Islet precursor cell (in vitro differentiated cells): Measurements from ENCODE around the gene MRPS18A.
A peak's percentile ranks its signal among the peaks of the same experiment; 100 is the strongest.

Source experiments
- DNase-seq: peaks from one replicate; pipeline ENCODE4 v3.0.0-alpha.2; 2018

Gene MRPS18A

DNA sequence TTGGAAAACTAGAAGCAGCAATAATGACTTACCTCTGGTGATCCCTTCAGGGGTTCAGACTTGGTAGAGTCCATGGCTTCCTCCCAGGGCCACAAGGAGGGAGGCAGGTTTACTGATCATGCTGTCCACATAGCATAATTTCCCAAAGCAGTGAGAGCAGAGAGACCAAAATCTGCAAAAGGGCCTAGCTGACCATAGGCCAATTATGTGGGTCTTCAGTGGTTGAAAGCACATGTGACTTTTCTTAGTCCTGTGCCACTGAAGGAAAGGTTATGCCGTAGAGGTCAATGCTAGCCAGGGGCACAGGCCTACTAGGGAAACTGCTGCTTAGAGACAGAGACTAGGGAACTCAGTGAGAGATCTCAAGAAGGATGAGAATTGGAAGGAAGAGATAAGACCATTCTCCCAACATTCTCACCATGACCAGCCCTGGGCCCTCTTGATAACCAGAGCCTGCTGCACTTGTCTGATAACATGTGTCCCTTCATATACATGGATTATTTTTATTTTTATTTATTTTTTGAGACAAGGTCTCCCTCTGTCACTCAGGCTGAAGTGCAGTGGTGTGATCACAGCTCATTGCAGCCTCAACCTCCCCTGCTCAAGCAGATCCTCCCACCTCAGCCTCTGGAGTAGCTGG lies 56.5 kb downstream of the MRPS18A start:
- no peak for DNase-seq

GRCh38 chr6:43629505-43630300 lies 57.9 kb downstream of the MRPS18A start:
- DNase-seq, result peak; percentile 98

GRCh38 chr6:43629104-43629504 lies 58.5 kb downstream of the MRPS18A start, which contains the start of gene GTPBP2:
TSS of gene GTPBP2 (minus strand) at chr6:43629264. CDS start at chr6:43629162, 102 bp downstream.
- peak; percentile 100 for DNase-seq

DNA sequence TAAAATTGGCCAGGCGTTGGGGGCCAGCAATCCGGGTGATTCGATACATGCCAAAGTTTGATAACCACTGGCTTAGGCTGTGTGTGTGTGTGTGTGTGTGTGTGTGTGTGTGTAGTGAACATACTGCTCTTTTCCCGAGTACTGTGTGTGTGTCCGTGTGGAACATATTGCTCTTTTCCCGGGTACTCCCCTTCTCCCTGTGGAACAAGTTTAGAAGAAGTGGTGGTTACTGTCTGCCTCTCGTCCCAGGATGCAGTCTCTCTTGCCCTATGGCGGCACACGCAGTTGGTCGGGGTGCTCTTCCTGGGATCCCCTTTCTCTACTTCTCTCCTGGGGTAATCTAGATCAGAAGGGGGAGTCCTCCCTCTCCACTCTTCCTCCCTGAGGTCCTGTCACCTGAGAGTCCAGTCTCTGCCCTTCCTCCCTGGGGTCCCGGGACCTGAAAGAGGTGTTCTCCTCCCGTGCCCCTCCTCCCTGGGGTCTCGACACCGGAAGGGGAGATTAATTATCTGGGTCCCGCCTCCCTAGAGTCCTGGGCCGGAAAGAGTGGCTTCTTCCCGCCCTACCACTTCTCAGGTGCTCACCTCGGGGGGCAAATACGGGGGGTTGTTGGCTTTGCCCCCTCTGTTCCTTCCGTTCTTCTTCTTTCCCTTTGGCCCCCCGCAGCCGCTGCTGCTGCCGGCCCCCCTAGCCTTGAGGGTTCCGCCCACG lies 59.0 kb downstream of the MRPS18A start:
- peak; percentile 67 for DNase-seq

GRCh38 chr6:43627008-43627825 lies 60.4 kb downstream of the MRPS18A start:
- peak; percentile 63 for DNase-seq

GRCh38 chr6:43625393-43625992 lies 62.1 kb downstream of the MRPS18A start:
- no peak for DNase-seq

DNA sequence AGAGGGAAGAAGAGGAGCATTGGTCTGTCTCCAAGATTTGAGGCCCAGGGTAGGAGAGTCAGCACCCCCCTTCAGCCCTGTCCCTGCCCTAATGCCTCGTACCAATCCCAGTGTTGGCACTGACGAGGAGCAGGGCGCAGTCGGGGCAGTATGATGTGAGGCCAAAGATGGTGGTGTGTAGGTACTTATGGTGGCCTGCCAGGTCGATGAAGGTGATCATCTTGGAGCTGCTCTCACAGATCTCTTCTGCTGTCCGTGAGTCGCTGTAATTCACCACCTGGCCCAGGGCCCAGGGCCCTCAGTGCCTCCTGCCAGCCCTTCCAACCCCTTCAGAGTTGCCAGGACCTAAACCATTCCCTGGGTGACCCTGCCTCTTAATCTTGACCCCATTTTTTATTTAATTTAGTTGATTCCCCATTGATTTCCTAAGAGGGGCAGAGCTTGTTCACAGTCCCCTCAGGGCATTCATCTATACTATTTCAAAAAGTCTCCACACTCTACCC lies 62.8 kb downstream of the MRPS18A start:
- DNase-seq, result no peak

- no peak for DNase-seq
Observed at GRCh38 chr6:43623880-43624785, 63.5 kb downstream of the MRPS18A start.

GRCh38 chr6:43622541-43622940 lies 65.0 kb downstream of the MRPS18A start:
- DNase-seq, result no peak

- DNase-seq, result no peak
Observed at GRCh38 chr6:43621836-43622180, 65.8 kb downstream of the MRPS18A start.
